ENCODE results near the gene RREB1.
"Not testable (repeated sequence)": the region's sequence is repeated elsewhere in the genome, so short reads cannot be mapped to it uniquely, and the experiment has no call there.

Gene RREB1

GRCh38 chr6:7145585-7145884 lies 37.8 kb downstream of the RREB1 start:
- no peak for DNase-seq

DNA sequence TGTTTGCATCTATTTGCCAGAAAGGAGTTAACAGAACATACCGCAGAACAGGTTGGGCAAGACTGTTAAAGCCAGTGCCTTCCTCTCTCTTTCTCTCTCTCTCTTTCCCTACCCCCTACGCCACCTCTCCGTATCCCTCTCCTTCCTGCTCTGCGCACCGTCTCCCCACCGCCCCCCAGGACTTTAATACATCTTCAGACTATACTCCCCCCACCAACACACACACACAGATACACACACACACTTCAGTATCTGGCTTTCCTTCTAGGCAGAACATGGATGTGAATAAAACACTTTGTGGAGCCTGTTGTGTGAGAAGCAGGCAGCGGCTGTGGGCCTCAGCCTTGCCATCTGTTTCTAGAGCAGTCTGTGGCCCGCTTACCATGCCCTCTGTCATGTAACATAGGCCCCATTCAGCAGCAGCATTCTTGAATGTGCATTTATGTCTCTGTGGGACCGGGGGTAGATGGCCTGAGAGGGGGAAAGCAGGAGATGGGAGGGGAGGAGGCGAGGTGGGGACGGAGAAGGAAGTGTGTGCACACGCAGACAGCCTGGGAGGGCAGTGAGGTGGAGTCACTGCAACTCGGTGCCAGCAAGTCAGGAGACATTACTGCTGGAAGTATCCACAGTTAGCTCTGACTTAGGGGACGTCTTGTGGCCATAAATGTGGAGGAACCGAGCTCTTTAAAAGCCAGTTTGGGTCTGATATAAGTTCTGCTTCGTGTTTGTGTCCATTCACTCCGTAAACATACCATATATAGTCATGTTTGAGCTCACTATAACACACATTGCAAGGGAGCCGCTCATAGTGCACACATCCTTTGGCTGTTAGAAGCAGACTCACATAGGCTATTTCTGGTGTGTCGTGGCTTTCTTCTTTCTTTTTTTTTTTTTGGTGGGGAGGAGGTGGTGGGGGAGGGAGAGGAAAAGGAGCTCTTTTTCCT lies 38.4 kb downstream of the RREB1 start:
- no peak for DNase-seq

GRCh38 chr6:7147051-7147671 lies 39.4 kb downstream of the RREB1 start:
- DNase-seq, result no peak

- no peak for DNase-seq
Measured at GRCh38 chr6:7148100-7148822, 40.5 kb downstream of the RREB1 start.

DNA sequence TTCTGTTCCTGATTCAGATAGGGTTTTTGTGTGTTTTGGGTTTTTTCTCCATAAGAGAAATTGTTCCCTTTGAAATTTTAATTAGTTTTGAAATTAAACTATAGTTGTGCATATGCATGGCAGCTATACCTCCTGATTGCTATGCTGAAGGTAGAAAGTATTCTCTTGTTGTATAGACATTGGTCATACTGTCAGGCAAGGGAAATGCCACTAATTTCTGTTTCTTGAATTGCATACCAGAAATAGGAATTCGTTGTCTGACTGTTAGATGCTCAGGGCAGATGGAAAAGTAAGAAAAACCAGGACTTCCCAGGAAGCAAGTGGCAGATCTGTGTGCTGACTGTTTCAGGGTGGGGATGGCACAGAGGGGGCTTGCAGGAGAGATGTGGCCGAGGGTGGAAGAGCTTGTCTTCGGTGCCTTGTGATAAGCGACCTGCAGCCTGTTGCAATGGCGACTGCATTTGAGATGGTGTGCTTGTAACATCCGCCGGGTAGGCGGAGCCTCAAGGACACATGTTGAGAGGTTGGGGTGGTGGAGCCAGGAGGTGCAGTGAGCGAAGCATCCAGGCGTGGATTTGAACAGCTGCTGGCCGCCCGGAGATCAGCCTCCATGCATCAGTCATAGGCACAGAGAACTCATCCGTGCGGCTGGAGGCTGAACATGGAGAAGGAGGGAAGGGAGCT lies 42.8 kb downstream of the RREB1 start:
- DNase-seq, result peak; percentile 72

DNA sequence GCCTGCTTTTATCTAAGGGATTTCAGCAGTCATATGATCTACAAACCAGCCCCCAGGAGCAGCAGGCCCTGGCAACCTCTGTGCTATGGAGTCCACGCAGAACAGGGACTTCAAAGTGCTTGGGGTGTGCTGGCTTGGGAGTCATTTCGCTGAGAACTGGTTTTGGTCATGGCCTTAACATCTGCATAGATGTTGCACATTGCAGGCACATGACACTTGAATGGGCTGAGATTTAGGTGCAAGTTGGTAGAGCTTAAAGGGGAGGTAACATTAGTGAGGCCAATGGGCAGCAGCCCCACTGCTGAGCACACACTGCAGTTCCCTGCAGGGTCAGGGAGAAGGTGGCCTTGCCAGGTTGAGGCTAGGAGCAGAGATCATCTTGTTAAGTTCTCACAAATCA lies 43.6 kb downstream of the RREB1 start:
- DNase-seq, result no peak

DNA sequence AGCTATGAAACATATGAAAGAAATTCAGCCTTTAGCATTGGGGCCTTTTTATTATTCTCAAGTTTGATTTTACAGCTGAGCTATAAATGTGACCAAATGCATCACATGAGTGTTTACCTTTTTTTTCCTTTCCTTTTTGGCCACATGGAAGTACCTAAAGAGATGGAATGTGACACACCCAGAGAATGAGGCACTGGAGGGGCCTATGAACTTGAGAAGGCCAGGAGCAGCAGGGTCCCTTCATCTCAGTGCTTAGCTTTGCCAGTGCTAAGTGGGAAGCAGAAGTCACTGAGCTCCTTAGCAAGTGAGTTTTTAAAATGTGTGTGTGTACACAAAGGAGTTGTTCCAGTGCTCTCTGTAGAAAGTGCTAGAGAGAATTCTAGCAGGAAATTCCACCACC lies 44.7 kb downstream of the RREB1 start:
- DNase-seq, result no peak

DNA sequence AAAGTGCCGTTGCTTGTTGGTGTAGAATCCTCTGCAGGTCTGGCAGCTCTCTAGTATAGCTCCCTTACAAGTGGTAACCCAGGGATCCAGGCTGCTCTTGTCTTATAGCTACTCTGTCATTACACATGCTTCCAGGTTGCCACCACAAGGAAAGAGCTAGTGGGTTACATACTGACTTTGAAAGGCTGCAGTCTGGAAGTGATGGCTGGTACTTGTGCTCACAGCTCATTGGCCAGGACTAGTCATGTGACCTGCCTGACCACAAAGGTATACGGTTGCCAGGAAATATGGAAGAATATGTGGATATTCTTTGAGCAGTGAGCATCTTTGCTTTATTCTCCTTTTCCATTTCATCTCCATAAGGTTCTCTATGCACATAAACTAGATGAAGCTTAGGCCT lies 46.0 kb downstream of the RREB1 start:
- no peak for DNase-seq

DNA sequence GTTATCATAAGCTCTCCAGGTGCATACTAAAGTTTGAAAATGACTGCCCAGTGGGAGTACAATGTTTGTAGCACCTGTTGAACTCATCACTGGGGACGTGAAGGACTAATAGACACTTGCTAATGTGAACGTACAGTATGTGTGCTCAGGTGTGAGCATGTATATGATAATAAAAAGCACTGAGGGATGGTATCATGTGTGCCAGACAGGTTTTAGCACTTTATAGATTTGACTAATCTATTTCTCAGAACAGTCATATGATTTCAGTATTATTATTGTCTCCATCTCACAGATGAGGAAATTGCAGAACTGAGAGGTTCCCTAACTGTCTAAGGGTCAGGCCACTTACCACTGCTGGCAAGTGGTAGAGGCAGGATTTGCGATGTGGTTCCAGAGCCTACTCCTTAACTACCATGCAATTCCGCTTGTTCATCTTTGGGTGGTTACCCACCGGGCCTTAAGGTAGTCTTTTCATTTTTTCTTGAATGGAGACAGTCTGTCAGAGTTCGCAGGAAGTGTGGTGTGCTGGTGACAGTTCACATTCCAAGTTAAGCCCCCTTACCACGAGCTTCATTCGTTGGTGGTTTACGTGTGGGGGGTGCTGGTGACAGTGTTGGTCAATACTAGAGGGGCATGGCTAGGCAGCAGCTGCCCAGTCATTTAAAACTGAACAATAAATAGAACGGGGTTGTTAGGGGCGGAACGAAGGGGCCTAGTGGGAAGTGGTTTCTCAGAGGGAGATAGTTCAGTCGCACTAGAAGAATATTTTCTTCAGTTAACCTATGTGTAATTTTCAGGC lies 46.8 kb downstream of the RREB1 start:
- no peak for DNase-seq

DNA sequence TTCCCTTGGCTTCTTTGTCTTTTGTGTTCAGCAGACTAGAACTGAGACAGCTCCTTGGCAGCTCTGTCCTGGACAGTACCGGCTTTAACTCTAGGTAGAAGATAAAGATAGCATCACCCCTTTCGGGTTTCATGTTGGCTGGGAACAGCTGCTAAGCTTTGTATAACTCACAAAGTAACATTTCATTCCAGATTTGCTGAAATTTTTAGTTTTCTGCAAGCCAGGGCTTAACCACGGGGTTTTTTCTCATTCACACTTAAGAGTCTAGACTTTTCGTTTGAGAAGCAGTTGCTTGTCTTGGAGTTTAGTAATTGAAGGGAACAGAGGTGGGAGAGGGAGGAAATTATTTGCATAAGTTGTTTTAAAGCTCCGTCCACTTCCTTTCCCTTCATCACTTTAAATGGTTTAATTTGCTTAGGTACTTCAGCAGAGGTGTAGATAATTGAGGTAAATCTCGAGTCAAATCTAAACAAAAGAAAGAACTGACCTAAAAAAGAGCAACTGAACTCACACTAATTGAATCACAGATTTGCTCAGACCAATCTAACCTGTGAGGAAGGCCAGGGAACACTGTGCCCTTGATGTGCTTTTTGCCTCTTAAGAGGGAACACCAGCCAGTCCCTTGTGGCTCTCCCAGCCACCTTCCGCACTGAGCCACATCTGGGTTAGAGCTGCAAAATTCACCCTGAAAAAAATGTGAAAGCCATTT lies 48.3 kb downstream of the RREB1 start:
- DNase-seq, result no peak

DNA sequence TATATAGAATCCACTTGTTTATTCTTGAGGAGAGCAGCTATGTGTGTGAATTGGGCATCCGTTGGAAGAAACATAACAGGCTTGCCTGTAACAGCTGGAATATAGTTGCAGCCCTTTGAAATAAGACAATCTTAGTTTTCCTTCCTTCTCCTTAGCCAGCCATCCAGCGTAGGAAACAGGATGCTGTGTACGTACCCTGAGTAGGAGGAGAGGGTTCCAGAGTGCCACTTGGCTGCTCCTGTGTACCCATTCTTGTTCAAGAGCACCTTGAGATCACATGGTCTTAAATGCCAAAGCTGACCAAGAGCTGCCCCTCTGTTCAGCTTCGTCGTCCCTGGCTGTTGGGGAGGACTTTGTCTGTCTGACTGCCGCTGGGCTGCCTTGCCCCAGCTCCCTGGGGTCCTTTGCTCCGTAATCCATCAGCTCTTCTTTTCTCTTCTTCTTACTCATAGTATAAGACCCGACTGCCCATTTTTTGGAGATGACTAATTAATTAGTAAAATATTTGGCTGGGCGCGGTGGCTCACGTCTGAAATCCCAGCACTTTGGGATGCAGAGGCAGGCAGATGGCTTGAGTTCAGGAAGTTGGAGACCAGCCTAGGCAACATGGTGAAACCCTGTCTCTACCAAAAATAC lies 49.0 kb downstream of the RREB1 start:
- DNase-seq, result no peak

DNA sequence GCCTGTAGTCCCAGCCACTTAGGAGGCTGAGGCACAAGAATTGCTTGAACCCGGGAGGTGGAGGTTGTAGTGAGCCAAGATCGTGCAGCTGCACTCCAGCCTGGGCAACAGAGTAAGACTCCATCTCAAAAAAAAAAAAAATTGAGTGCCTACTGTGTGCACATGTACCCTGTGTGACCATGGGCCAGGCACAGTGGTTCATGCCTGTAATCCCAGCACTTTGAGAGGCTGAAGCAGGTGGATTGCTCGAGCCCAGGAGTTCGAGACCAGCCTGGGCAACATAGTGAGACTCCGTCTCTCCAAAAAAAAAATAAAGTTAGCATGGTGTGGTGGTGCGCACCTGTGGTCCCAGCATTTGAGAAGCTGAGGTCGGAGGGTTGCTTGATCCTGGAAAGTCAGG lies 49.5 kb downstream of the RREB1 start:
- not testable (repeated sequence) for DNase-seq

DNA sequence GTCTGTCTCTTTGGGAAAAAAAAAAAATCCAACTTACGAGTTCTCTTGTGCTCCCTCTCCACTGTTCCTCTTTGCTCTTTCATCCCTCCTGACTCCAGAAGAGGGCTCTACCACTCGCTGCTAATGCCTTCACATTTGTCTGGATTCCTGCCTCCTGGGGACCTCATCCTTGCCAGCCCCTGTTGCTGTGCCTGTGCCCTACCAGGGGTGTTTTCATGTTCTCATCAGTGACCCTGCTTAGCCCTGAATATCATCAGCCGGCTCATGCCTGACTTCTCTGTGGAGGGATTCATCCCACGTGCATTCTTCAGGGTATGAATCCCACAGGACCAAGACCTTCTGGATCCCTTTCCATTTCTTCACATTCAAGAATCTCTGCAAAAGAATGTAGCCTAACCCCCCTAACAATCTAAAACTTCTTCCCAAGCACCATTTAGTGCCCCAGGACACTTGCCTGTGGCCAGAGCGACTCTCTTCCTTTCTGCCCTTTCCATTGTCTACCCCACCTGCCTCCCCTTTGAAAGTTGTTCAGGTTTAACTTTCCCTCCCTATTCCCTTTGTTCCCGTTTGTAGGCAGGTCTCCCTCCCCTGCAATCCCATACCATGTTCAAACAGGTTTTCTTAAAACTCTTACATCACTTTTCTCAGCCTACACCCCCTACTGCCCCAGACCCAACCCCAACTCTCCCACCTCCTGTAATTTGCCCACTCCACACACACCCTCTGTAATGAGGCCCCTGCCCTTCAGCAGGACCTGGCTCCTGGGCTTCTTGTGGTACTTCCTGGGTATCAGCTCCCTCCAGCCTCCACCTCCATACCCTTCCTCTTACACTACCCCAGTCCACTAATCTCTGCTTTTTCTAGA lies 50.2 kb downstream of the RREB1 start:
- DNase-seq, result no peak

DNA sequence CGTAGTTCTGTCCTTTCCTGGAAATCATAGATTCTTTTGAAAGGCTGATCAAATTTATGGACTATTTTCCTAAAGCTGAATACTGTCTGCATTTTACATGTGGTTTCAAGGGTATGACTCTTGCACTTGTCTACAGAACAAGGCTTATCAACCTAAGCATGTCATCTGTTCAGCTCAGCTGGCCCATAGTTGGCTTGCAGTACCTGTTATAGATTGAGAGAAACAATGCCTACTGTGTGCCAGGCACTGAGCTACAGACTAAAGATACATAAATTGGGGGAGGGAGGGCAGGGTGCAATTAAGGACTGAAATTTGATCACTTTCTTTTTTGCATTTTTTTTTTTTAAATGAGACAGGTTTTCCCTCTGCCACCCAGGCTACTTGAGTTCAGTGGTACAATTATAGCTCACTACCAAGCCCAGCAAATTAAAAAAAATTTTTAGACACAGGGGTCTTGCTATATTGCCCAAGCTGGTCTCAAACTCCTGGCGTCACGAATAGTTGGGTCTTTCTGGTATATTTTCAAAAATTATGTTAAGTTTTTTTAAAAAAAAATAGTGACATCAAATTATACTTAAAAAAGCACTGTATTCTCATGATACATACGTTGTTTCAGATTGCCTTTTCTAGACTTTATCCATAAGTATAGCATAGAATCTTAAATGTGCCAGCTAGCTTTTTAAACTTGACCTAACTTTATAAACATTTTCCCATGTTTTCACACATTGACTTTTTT lies 52.2 kb downstream of the RREB1 start:
- DNase-seq, result no peak

DNA sequence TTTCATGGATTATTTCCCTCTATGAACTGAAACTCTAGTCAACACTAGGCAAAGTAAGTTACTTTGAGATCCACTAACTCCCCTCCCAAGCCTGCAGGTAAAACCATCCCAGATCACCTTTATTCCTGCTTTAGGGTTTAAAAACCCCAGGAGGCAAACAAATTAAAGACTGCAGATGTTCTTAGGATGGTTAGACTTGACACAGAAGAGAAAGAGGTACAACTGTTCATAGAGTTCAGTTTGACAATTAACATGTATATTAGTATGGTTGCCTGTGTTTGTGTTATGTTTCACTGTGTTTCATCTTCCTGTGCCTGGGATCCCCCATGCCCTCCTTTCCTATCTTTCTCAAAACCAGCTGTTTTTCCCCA lies 53.5 kb downstream of the RREB1 start:
- DNase-seq, result no peak

GRCh38 chr6:7161845-7162244 lies 54.1 kb downstream of the RREB1 start:
- DNase-seq, result no peak

DNA sequence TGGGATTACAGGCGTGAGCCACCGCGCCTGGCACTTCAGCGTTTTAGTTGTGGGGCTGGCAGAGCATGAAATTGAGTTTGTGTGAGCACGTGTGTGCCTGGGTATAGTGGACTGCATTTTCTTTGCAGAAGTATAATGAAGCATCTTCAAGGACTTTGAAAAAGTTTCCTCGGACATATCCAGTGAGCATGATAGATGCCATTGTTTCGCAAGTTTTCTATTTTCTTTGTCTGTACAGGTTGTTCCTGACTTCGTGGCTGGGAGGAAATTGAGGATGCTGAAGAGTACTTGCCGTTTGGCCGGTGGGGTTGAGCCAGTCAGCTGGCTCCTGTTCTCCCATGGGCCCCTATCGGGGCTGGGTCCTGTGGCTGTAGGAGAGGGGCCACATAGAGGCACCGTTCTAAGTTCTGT lies 55.9 kb downstream of the RREB1 start:
- no peak for DNase-seq

- DNase-seq, result no peak
Measured at GRCh38 chr6:7164536-7165001, 56.8 kb downstream of the RREB1 start.
